NOMO-1 treated with DMSO at 0.1 percent for 48 hours (cell line): ENCODE measurements around the gene IL17F.

Experiments
- DNase-seq: peaks from one replicate; lab custom pipeline; 2025; ENCODE audit not compliant: unreplicated experiment; lab: John Stamatoyannopoulos, UW

IL17F gene

DNA sequence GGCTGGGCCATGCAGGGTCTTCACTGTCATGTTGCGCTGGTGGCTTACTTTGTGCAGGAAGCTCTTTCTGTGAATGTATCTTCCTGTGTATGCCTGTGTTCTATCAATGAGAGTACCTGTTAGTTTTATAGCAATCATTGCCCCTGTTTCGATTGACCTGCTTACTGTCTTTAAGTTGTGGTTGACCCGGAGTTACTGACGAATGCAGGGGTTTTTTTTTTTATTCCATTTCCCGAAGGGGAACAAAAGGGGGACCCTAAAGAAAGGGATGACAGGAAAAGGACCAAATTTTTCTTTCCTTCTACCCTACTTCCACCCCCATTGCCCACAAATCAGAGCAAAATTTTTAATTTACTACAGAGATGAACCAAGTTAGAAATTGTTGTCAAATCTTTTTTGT is at the start of gene IL17F:
Gene IL17F (minus strand): TSS at position 101 of the 400 bp plus-strand sequence. CDS start 71 bp downstream, at position 30.
- no peak for DNase-seq

DNA sequence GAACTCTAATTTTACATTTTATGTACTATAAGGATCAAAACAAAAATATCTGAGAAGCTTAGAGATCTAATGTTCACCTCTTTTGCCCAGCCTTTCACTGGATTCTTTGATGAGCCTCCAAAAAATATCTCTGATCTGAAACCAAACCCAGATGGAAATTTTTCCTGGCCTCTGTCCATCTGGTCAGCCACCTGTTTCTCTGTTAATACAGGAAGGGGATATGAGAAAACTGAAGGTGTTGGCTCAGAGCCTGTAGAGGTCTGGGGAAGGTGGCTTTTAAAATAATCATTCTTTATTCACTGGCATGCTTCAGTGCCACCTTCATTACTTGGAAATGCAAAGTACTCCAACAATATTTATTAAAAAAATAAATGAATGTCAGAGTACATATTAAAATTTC is 48.8 kb upstream of the IL17F start:
- DNase-seq, result no peak

DNA sequence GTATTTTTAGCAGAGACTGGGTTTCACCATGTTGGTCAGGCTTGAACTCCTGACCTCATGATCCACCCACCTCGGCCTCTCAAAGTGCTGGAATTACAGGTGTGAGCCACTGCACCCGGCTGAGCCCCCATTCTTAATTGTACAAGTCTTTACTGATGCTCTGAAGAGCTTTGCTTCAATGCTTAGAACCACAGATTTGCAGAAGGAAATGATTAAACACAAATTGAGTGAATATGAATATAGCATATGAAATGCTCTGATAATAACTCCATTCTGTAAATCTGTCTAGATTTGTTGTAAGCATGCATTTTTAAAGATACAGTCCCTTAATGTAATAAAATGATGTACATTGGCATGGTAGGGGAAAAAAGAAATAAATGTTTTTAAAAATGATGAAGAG is 44.5 kb upstream of the IL17F start:
- DNase-seq, result no peak

DNA sequence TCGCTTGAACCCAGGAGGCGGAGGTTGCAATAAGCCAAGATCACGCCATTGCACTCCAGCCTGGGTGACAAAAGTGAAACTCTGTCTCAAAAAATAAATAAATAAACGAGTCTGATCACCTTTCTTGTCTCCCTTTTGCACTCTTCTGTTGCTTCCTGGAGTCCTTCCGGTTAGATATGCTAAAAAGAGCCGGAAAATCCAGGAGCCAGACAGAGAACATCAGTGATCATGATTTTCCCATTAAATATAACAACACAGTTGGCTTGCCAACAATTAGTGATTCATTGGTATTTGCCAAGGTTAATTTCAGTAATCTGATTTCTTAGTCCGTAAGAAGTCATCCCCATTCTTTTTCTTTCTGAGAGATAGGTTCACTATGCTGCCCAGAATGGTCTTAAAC is 43.9 kb upstream of the IL17F start:
- DNase-seq, result no peak

DNA sequence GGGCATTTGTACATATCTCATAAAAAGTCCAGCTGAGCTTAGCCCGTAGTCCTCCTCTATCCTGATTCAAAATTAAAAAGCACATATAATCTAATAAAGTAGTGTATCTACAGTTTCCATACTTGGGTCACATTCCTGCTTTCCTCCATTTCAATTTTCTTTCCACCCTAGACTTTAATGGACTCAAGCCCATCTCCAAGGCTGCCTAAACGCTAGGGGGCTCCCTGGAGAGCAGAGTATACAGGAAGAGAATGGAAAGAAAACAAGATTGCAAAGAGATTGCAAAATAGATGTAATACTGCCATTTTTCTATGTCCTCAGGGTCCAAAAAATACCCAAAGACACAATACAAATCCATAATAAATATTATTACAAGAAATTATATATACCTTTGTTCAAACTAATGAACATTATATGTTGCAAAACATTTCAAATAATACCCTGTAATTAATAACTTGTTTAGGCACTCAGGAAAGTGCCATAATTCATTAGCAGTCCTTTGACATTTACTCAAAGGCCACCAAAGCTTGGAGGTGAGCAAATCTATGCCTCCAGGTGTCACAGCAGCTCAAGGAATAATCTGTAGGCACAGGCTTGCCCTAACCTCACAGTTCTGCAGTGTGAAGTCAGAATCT is 42.6 kb upstream of the IL17F start:
- peak; percentile 79 for DNase-seq

DNA sequence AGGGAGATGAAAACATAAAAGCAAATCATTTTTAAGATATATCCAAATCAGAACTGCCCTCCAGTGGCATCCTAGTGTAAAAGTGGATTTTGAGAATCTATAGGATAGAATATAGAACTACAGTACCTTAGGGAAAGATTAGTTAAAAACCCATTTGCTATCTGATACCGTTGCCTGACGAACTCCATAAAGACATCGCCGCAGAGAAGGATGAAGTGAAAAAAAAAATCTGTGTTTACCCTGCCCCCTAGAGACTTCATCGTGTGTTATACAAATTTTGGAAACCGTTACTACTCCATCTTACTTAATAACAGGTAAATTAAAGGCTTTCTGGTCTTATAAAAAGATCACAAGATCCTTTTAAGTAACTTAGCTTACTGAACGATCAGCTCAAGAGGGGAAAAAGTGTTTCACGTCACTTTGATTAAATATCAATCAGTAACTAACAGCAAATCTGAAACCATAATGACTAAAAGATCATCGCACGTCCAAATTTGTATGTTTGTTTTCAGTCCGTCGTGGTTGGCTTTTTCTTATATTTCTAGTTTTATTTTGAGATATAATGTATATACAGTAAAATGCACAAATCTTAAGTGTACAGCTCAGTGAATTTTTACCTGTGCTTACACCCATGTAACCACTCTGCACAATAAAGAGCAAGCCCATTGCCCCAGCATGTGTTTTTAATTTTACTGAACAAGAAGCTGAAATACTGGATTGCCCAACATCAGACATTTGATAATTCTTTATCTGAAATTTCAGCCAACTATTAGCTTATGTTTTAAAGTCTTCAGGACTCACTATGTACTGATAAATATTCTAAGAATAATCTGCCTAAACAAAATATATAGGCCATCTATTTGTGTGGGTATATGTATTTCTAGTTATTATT is 41.1 kb upstream of the IL17F start:
- peak; percentile 32 for DNase-seq

DNA sequence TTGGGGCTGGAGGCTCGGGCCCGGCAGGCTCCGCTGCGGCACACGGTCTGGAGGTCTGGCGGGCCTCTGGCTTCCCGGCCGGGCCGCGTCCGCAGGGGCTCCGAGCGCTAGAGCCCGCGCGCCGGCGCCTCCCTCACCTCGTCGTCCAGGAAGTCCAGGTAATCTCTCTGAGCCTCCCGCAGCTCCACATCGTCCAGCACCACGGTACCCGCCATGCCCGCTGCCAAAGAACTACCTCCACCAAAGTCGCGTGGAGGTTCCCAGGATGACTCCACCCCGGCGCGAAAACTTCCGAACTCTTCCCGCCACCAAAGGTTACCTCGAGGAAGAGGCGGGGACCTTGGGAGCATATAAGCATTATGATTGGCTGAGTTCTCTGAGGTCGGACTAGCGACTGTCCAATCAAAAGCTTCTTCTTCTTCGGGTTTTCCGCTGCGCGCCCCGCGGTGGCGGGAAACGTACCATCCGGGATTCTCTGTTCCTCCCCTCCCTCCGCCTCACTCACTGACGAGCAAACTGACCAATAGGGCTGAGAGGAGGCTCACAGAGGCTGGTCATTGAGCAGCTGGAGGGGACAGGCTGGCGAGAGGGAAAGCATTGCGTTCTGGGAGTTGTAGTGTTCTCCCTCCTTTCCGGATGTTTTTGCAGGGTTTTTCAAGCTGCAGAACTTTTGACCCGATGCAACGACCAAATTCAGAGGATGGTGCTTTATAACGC is 40.3 kb upstream of the IL17F start, which contains the start of gene MCM3:
Gene MCM3 (minus strand): TSS at position 283 of the 717 bp plus-strand sequence. CDS start 68 bp downstream, at position 215.
- DNase-seq, result peak; percentile 100

DNA sequence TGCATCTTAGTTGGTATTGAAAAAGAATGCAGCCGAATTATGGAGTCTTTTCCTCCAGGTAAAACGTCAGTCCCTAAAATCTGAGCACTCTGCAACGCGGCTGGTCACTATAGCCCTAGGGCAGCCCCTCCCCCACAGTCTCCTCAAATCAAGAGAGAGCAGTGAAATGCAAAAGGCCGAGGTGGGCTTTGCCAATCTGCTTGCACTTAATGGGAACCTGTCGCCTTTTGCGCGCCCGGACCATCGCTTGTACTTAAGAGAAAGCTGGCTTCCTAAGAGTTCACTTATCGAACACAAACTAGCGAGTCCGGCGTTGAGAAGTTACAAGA is 39.8 kb upstream of the IL17F start:
- DNase-seq, result no peak

DNA sequence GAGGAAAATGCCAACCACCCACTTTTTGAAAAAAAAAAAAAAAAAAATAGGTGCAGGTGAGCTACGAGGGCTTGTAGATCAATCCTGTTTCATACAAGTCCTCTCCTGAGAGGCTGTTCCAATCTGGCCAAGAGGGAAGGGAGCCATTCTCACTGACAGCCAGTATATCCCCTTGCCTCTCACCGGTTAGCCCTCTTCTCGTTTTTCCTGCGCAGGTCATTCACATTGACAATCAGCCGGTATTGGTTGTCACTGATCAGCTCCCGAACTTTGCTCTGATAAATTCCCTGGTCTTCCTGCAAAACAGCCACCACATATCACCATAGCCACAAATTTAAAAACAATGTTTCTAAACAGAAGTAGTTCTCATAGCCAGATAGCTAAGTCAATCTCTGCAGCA is 38.8 kb upstream of the IL17F start:
- peak; percentile 24 for DNase-seq

DNA sequence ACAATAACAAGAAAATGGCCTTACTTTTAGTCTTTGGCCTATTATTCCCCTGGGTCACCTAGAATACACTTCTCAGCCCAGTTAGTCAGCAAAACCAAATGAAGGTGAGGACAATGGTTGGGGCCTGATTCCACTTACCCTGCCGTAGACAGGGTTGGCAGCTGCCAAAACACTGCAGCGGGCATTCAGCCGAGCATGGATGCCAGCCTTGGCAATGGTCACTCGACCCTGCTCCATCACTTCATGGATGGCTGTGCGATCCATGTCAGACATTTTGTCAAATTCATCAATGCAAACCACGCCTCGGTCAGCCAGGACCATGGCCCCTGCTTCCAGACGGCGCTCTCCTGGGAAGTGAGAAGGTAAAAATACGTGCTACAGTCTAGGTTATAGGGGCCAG is 31.8 kb upstream of the IL17F start:
- DNase-seq, result no peak

DNA sequence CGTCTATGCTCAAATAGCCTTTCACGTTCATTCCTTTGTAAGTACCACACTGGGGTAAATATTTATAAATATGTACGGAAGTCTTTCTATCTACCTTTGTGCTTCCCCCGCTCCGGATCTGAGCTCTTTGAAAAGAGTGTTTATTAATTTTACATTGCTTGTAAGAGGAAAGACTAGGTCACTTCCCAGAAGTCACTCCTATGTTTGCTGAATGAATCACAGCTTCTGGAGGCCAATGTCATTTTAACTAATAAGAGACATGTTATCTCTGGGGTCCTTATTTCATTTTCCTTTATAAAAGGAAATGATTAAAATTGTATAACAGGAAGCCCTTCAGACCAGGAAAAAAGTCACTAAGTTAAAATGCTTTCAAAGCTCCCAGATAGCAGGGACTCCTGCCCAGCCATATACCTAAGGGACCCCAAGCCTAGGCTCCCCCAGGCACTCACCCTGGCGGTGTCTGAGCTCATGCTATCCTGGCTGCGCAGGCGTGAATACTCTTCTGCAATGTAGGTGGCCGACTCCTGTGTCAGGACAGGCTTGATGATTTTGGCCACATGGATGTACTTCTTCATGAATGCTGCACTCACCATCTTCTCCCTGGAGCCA is 27.7 kb upstream of the IL17F start:
- DNase-seq, result no peak

DNA sequence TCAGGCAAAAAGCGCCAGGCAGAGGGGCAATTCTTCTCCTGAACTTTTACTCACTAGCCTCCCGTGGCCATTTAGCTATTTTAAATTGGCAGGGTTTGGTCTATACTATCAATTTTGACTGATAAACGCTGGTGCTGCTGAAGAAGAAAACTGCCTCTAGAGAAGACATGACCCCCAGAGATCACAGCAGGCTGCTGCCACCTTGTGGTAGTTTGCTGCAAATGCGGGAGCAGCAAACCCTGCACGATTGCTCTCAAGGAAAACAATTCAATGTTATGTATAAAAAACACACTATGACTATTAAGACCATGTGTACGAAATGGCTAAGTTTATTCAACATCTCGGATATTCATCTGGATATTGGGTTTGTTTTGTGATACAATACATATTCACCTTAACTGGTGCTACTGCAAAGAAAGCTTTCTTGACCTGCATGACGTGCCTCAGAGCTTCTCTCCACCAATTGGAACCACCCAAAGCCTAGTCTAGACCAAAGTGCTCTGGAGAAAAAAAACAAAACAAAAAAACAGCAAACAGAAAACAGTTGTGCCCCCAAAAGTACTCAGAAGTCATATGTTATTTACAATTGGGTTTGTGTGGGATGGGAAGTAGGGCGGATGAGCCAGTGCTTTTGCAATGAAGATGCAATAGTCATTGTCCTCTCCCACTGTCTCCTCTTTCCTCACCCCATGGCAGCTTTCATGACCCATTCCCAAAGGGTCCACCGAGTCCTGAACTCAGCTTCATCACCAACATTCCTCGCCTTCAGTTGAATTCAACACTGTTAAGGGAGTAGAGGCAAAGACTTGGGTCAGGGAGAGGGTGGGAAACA is 19.6 kb upstream of the IL17F start:
- peak; percentile 70 for DNase-seq

DNA sequence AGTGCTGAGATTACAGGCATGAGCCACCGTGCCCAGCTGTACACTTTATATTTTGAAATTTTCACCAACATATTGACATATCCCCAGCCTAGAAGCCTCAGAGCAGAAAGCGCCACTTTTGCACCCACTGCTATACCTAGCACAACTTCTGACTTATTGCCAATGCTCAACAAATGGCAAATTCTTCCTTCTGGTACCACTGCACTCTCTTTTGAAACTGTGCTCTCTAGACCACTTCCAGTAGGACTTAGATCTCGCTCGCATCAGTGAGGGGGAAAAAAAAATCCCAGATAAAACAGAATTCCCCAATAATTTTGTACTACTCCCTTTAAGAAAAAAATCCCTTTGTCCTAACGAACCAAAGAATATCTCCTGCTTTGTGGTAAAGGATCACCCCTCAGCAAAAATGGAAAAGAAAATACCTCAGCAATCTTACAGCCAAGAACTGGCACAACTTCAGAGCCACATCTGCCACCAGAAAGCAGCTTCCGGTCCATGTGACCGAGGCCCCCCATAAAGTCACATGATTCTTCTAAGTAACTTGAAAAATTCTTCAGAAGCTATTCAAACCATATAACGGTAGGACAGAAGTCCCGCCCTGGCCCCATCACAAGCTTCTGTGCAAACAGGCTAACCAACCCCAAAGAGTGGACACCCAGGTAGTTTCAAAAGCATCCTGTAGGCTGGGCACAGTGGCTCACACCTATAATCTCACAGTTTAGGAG is 18.5 kb upstream of the IL17F start:
- DNase-seq, result no peak

DNA sequence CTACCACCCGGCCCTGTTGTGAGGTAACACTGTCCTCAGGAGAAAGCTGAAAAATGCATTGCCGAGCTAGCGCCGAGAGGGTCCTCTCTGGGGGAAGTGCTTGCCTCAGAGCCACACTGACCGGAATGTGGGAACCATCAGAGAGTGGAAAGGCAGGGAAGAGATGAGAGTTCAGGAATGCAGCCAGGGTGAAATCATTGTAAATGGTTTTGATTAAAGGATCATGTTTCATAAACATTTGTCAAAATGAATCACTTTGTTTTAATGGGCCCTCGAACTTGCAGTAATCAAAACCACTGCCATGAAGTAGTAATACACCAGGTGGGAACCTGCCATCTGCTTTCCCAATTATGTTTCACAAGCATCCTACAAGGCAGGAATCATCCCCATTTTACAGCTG is 16.9 kb upstream of the IL17F start:
- no peak for DNase-seq

DNA sequence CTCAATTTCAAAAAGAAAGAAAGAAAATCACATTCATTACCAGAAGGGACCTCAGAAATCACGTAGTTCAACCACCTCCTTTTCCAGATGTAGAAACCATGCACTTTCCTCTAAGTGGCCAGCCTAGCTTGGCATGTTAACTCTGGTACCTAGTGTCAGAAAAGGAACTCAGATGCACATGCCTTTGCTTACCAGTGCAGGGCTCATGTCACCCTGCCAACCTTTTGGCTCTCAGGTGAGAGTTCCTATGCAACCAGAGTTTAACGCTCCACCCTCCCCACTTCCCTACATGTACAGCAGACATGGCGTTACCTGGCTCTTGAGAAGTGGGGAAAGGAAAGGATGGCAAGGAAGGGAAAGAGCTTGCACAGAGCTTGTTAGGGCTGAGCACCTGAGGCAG is 16.3 kb upstream of the IL17F start:
- no peak for DNase-seq

DNA sequence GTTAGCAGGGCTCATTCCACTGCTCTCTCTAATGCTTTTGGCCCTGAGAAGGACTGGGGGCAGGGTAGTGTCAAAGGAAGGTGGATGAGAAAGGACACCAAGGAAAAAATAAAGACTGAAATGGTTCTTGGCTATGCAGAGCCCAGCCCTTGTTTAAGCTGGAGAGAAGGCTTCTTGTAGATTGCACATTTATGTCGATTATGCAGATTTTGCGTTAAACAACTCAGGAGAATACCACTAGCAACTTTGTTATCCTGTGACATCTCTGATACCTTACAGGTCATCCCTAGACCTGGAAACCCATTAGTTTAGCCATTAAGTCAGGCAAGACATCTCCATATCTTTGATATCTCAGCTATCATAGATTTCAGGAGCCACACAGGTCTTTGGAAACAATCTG is 11.1 kb upstream of the IL17F start:
- no peak for DNase-seq

DNA sequence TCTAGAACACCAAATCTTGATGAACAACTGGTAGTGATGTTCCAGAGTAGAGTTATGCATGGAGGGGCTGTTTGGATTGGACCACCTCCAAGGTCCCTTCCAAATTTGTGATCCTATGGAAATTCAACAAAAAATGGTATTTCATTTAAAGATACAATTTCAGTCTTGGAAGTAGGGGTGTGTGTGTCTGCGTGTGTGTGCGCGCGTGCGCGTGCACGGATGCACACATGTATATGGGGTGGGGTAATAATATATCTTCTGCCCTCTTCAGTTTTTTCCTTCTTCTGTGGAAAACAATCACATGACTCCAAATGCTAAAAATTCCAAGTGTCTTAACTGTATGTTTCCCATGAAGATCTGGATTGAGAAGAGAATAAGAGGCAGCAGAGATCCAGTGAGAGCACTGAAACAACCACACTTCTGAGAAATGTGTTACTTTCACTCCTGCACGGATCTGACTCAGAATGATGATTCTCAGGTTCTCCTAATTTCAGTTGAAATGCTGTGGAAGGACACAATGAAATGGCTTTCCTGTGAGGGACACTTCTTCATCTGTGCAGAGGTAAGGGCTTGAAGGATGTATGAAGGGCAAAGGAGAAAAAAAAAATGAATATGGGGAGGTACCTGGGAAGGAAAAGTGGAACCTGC is 10.6 kb upstream of the IL17F start:
- DNase-seq, result no peak

DNA sequence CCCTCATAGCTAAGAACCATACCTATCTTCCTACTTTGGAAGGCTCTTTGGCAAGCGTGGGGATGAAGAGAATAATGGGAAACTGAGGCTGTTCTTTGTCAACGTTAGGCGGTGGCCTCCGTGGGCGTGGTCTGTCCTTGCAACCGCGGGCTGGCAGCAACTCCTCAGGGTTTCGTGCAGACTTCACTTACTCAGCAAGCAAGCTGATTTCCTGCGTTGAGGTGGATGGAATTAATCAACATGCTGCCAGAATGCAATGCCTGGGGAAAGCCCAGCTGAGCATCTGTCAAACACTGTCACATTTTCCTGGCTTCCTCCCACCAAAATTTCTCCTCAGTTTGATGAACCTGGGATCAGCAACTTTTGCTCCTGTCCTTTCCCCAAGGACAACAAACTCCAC is 9.2 kb upstream of the IL17F start:
- no peak for DNase-seq

DNA sequence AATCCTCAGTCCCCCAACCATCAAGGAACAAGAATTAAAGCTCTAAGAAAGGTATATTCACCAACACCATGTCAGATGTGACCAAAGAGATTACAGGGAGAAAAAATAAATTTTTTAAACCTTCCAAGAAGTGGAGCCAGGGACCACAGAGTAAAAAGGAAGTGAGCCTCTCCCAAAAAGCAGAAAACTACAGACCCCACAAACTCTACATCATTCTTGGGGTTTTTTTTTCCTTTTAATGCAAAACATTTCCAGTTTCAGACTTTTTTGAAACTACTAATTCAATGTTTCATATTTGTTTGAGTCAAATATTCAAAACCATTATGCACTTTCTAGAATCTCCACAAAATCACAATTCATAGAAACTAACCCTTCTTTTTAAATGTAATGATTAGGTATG is 6.8 kb upstream of the IL17F start:
- DNase-seq, result no peak
